GM10248 (cell line): Measurements from ENCODE around the gene ZRANB1.

Source experiments
- CTCF ChIA-PET: fragments of 300-600 bp; sonication (Branson Sonifier 250); formaldehyde crosslinking; extraction: SDS; loops from one replicate; lab custom pipeline; 2021; ENCODE audit warnings: antibody characterized with exemption; lab: Yijun Ruan, JAX
- POLR2A ChIA-PET: fragments of 350-650 bp; sonication (Branson Sonifier 250); formaldehyde crosslinking; extraction: SDS; loops from one replicate; lab custom pipeline; 2020; ENCODE audit warnings: antibody characterized with exemption; lab: Yijun Ruan, JAX
- DNase-seq: peaks from one replicate; pipeline ENCODE4 v3.0.0; 2012; ENCODE audit errors: extremely low spot score
- CTCF ChIP-seq: IDR thresholded peaks from 2 replicates; pipeline ENCODE4 v1.5.1; 2012; ENCODE audit warnings: mild to moderate bottlenecking, low read depth; ENCODE audit errors: extremely low read depth, missing control alignments, control extremely low read depth

ZRANB1 gene

GRCh38 chr10:125017547-125018298, 75.8 kb downstream of the ZRANB1 start:
- no peak for DNase-seq
- TF ChIP-seq CTCF: no peak
- CTCF ChIA-PET: interaction anchor here (1.4 to 1.6 kb wide), 4 partner anchors 11 to 30 kb away, joined by 3 to 8 read pairs (median 4); no protein-coding TSS in a partner anchor
- POLR2A ChIA-PET: no interaction called here

GRCh38 chr10:125018576-125019143, 76.7 kb downstream of the ZRANB1 start:
- ChIA-PET CTCF (interaction anchor here (1.2 to 2.3 kb wide), 4 partner anchors 8 to 29 kb away, joined by 3 to 7 read pairs (median 4); no protein-coding TSS in a partner anchor), POLR2A (no interaction called here)
- no peak for DNase-seq
- no peak for TF ChIP-seq CTCF

- no peak for TF ChIP-seq CTCF
- CTCF ChIA-PET: interaction anchor here (1.3 to 2.3 kb wide), 2 partner anchors 11 to 27 kb away, joined by 3 to 7 read pairs; no protein-coding TSS in a partner anchor
- DNase-seq: no peak
- POLR2A ChIA-PET: no interaction called here
Measured at GRCh38 chr10:125020386-125020785, 78.5 kb downstream of the ZRANB1 start.

GRCh38 chr10:125020871-125021270, 78.9 kb downstream of the ZRANB1 start:
- no peak for DNase-seq
- TF ChIP-seq CTCF: no peak
- CTCF ChIA-PET: interaction anchor here (1.3 to 2.3 kb wide), 2 partner anchors 11 to 27 kb away, joined by 3 to 7 read pairs; no protein-coding TSS in a partner anchor
- POLR2A ChIA-PET: no interaction called here

GRCh38 chr10:125021686-125022344, 79.9 kb downstream of the ZRANB1 start:
- DNase-seq: no peak
- CTCF ChIA-PET: interaction anchor here (0.8 to 1.2 kb wide), 2 partner anchors 26 to 29 kb away, joined by 3 to 6 read pairs; no protein-coding TSS in a partner anchor
- POLR2A ChIA-PET: no interaction called here
- no peak for TF ChIP-seq CTCF

- no peak for DNase-seq
- CTCF ChIA-PET: interaction anchor here (1.3 kb wide), 1 partner anchor 26 kb away, joined by 3 read pairs; no protein-coding TSS in a partner anchor
- POLR2A ChIA-PET: no interaction called here
- no peak for TF ChIP-seq CTCF
Measured at GRCh38 chr10:125022671-125023070, 80.7 kb downstream of the ZRANB1 start.
